Left ventricle myocardium inferior (tissue), 1 donor: ENCODE measurements around the gene KRTAP5-1. TPM values are rescaled to one million over a fixed set of nuclear protein-coding genes. Genes with fewer than 3 reads are reported as not detected.

Experiments
- DNase-seq: peaks from one replicate; pipeline ENCODE4 v3.0.0-alpha.2; 2020
- H3K27ac ChIP-seq: fragments of 200-600 bp; replicated peaks from 2 replicates; pipeline ENCODE4 v1.8.0; 2021
- H3K27me3 ChIP-seq: fragments of 200-600 bp; 2 replicates; pipeline ENCODE4 v1.8.0; 2021; ENCODE audit warnings: low read depth
- H3K36me3 ChIP-seq: fragments of 200-600 bp; 2 replicates; pipeline ENCODE4 v1.8.0; 2021
- H3K4me1 ChIP-seq: fragments of 200-600 bp; 2 replicates; pipeline ENCODE4 v1.8.0; 2021
- H3K4me3 ChIP-seq: fragments of 200-600 bp; 2 replicates; pipeline ENCODE4 v1.8.0; 2021; ENCODE audit warnings: mild to moderate bottlenecking, moderate library complexity
- H3K9me3 ChIP-seq: fragments of 200-600 bp; replicated peaks from 2 replicates; pipeline ENCODE4 v1.8.0; 2021
- CTCF ChIP-seq: fragments of 200-600 bp; IDR thresholded peaks from 2 replicates; pipeline ENCODE4 v1.8.0; 2021; ENCODE audit warnings: antibody characterized with exemption, mild to moderate bottlenecking, borderline replicate concordance
- intact Hi-C: fragments of 100-400 bp; cut with micrococcal nuclease; formaldehyde crosslinking; loops from one replicate; pipeline ENCODE4 v1.11.0; 2022
- total RNA-seq: library from RNA; stranded (reverse); fragmentation: NEBNext Ultra II Directional; extraction: Animal tissue kit (Norgen Biotek cat#: 25700); gene quantifications from one replicate; pipeline ENCODE4 v1.2.1, GENCODE V29; 2021
- donor health status: DM: no; HTN: yes; CAD: no; lungs with severe emphysema.

The KRTAP5-1 gene
- total RNA-seq, 1 donor from 2014 or later: not detected

GRCh38 chr11:1553808-1554594 lies 31.1 kb downstream of the KRTAP5-1 start:
- Histone ChIP-seq H3K27me3 (no peaks in the 10 kb centered on the region), H3K4me3 (no peak overlapping the region), H3K36me3 (peaks cover 17% of the 10 kb centered on the region), H3K9me3 (no peaks in the 10 kb centered on the region), H3K27ac (no peak overlapping the region), H3K4me1 (peaks cover 54% of the 10 kb centered on the region)
- no peak for DNase-seq
- TF ChIP-seq CTCF: no peak
- intact Hi-C loops: no loop called here

GRCh38 chr11:1549338-1550330 lies 35.4 kb downstream of the KRTAP5-1 start:
- Histone ChIP-seq H3K4me1 (peaks cover 54% of the 10 kb centered on the region), H3K9me3 (no peaks in the 10 kb centered on the region), H3K36me3 (no peaks in the 10 kb centered on the region), H3K27me3 (peaks cover 35% of the 10 kb centered on the region), H3K4me3 (no peak overlapping the region), H3K27ac (peak overlapping the region; percentile 87)
- intact Hi-C loops: no loop called here
- no peak for TF ChIP-seq CTCF
- no peak for DNase-seq

- Histone ChIP-seq H3K36me3 (no peaks in the 10 kb centered on the region), H3K9me3 (no peaks in the 10 kb centered on the region), H3K27me3 (peaks cover 43% of the 10 kb centered on the region), H3K4me3 (peak overlapping the region; percentile 70), H3K4me1 (peaks cover 47% of the 10 kb centered on the region), H3K27ac (peak overlapping the region; percentile 87)
- DNase-seq: peak; percentile 78
- intact Hi-C loops: no loop called here
- TF ChIP-seq CTCF: no peak
Observed at GRCh38 chr11:1548221-1549070, 36.6 kb downstream of the KRTAP5-1 start.

GRCh38 chr11:1547467-1548098 lies 37.5 kb downstream of the KRTAP5-1 start:
- no peaks in the 10 kb centered on the region for H3K36me3 ChIP-seq
- H3K4me3 ChIP-seq: peak overlapping the region; percentile 70
- peaks cover 38% of the 10 kb centered on the region for H3K4me1 ChIP-seq
- H3K27ac ChIP-seq: peak overlapping the region; percentile 87
- no peak for DNase-seq
- TF ChIP-seq CTCF: no peak
- intact Hi-C loops: no loop called here
- H3K27me3 ChIP-seq: peaks cover 44% of the 10 kb centered on the region
- H3K9me3 ChIP-seq: no peaks in the 10 kb centered on the region
